Dermis blood vessel endothelial cell (primary cell): Measurements from ENCODE around the gene NUDCD3. TPM values are rescaled to one million over a fixed set of nuclear protein-coding genes. Genes with fewer than 3 reads are reported as not detected.
"Not testable (repeated sequence)": the region's sequence is repeated elsewhere in the genome, so short reads cannot be mapped to it uniquely, and the experiment has no call there.

Experiments
- DNase-seq: peaks from one replicate; pipeline ENCODE4 v3.0.0; 2010
- total RNA-seq: library from RNA; depleted of rRNA; stranded (reverse); fragments of >200 nt; gene quantifications from 2 replicates; pipeline ENCODE4 v1.2.3, GENCODE V29; 2014

Gene NUDCD3
- total RNA-seq, 1 donor from 2014 or later, result 71.6 TPM

- DNase-seq, result no peak
Observed at GRCh38 chr7:44445986-44446671, 44.3 kb downstream of the NUDCD3 start.

- no peak for DNase-seq
Observed at GRCh38 chr7:44441079-44441478, 49.4 kb downstream of the NUDCD3 start.

GRCh38 chr7:44440577-44441078 is 49.8 kb downstream of the NUDCD3 start:
- no peak for DNase-seq

- DNase-seq, result no peak
Observed at GRCh38 chr7:44439926-44440325, 50.5 kb downstream of the NUDCD3 start.

GRCh38 chr7:44438816-44439215 is 51.6 kb downstream of the NUDCD3 start:
- DNase-seq, result no peak

GRCh38 chr7:44434201-44434600 is 56.3 kb downstream of the NUDCD3 start:
- DNase-seq, result no peak

- no peak for DNase-seq
Observed at GRCh38 chr7:44433255-44434022, 57.0 kb downstream of the NUDCD3 start.

GRCh38 chr7:44432381-44432977 is 58.0 kb downstream of the NUDCD3 start:
- no peak for DNase-seq

GRCh38 chr7:44431091-44431608 is 59.3 kb downstream of the NUDCD3 start:
- DNase-seq, result peak; percentile 46

GRCh38 chr7:44430054-44430453 is 60.4 kb downstream of the NUDCD3 start:
- no peak for DNase-seq

- not testable (repeated sequence) for DNase-seq
Observed at GRCh38 chr7:44424762-44425161, 65.7 kb downstream of the NUDCD3 start.

- no peak for DNase-seq
Observed at GRCh38 chr7:44416941-44417340, 73.5 kb downstream of the NUDCD3 start.

GRCh38 chr7:44415510-44415909 is 74.9 kb downstream of the NUDCD3 start:
- DNase-seq, result no peak

GRCh38 chr7:44415047-44415446 is 75.4 kb downstream of the NUDCD3 start:
- DNase-seq, result no peak

GRCh38 chr7:44411306-44411705 is 79.2 kb downstream of the NUDCD3 start:
- DNase-seq, result no peak

GRCh38 chr7:44408596-44408995 is 81.9 kb downstream of the NUDCD3 start:
- DNase-seq, result no peak

GRCh38 chr7:44403775-44404174 is 86.7 kb downstream of the NUDCD3 start:
- DNase-seq, result no peak

GRCh38 chr7:44403176-44403759 is 87.2 kb downstream of the NUDCD3 start:
- DNase-seq, result no peak

GRCh38 chr7:44402401-44403060 is 87.9 kb downstream of the NUDCD3 start:
- no peak for DNase-seq

GRCh38 chr7:44401692-44402091 is 88.8 kb downstream of the NUDCD3 start:
- DNase-seq, result no peak

- no peak for DNase-seq
Observed at GRCh38 chr7:44400033-44400511, 90.4 kb downstream of the NUDCD3 start.

- peak; percentile 41 for DNase-seq
Observed at GRCh38 chr7:44398953-44399574, 91.4 kb downstream of the NUDCD3 start.
